H1 (cell line): ENCODE data around the gene SCNN1B. TPM values are rescaled to one million over a fixed set of nuclear protein-coding genes. Genes with fewer than 3 reads are reported as not detected.

ENCODE experiments used
- CTCF ChIA-PET: fragments of 300-600 bp; sonication (Branson Sonifier 250); formaldehyde crosslinking; loops from one replicate; lab custom pipeline; 2021; ENCODE audit not compliant: partially characterized antibody; lab: Charles Lee
- POLR2A ChIA-PET: fragments of 300-600 bp; sonication (Branson Sonifier 250); formaldehyde crosslinking; loops from one replicate; lab custom pipeline; 2021; ENCODE audit warnings: inconsistent platforms; ENCODE audit not compliant: partially characterized antibody; lab: Charles Lee
- DNase-seq, 2 experiments: peaks; one replicate each; pipeline versions ENCODE4 v3.0.0 to v3.0.0-alpha.2; 2010 to 2022; ENCODE audit warnings: low spot score in 2 of 2, low read depth in 1 of 2, mixed read lengths in 1 of 2
- FAIRE-seq: peaks from 2 replicates; lab custom pipeline; 2011; peaks lifted over from hg19 to GRCh38; lab: Jason Lieb, UNC
- H2AFZ ChIP-seq: 2 replicates; pipeline ENCODE4 v1.8.1; 2012; ENCODE audit warnings: low read length, inconsistent platforms
- H2AK5ac ChIP-seq: 2 replicates; pipeline ENCODE4 v1.6.1; 2013; ENCODE audit warnings: low read depth, low read length
- H2BK120ac ChIP-seq: replicated peaks from 2 replicates; pipeline ENCODE3; 2013; ENCODE audit warnings: low read depth, low read length, inconsistent platforms
- H2BK12ac ChIP-seq: 2 replicates; pipeline ENCODE4 v1.6.1; 2013; ENCODE audit warnings: low read depth, low read length
- H2BK15ac ChIP-seq: 2 replicates; pipeline ENCODE4 v1.6.1; 2013; ENCODE audit warnings: low read length
- H2BK20ac ChIP-seq: 2 replicates; pipeline ENCODE4 v1.6.1; 2013; ENCODE audit warnings: low read length
- H2BK5ac ChIP-seq: 2 replicates; pipeline ENCODE4 v1.6.1; 2013; ENCODE audit warnings: low read depth, low read length
- H3K14ac ChIP-seq: 2 replicates; pipeline ENCODE4 v1.6.1; 2013; ENCODE audit warnings: inconsistent platforms; ENCODE audit not compliant: insufficient read length
- H3K18ac ChIP-seq: 2 replicates; pipeline ENCODE4 v1.6.1; 2013; ENCODE audit warnings: low read length; ENCODE audit errors: extremely low read depth
- H3K23ac ChIP-seq: 2 replicates; pipeline ENCODE4 v1.6.1; 2013; ENCODE audit warnings: inconsistent platforms; ENCODE audit not compliant: insufficient read length
- H3K23me2 ChIP-seq: 2 replicates; pipeline ENCODE4 v1.6.1; 2013; ENCODE audit warnings: low read depth, low read length
- H3K27ac ChIP-seq: 2 replicates; pipeline ENCODE4 v1.6.1; 2011; ENCODE audit warnings: low read depth, low read length, inconsistent platforms
- H3K27me3 ChIP-seq, 4 experiments: replicated peaks in 1 of 4; 1 replicate in 1 of 4; 2 replicates in 3 of 4; pipeline versions ENCODE4 v1.6.1 to v1.8.1; 2011 to 2013; ENCODE audit warnings: low read length in 3 of 4, mild to moderate bottlenecking in 3 of 4, inconsistent platforms in 2 of 4, mixed read lengths in 2 of 4, moderate library complexity in 1 of 4; ENCODE audit not compliant: control insufficient read depth in 3 of 4, insufficient read depth in 3 of 4; ENCODE audit errors: extremely low read depth in 1 of 4
- H3K36me3 ChIP-seq, 4 experiments: 2 replicates each; pipeline versions ENCODE4 v1.6.1 to v1.8.1; 2011 to 2013; ENCODE audit warnings: mild to moderate bottlenecking in 4 of 4, low read length in 3 of 4, moderate library complexity in 2 of 4, control low read depth in 1 of 4, inconsistent platforms in 1 of 4; ENCODE audit not compliant: insufficient read depth in 4 of 4, control insufficient read depth in 2 of 4
- H3K4ac ChIP-seq: replicated peaks from 2 replicates; pipeline ENCODE3; 2013; ENCODE audit warnings: low read length, low read depth, mixed read lengths, inconsistent platforms; ENCODE audit not compliant: insufficient read length
- H3K4me1 ChIP-seq, 4 experiments: replicated peaks in 1 of 4; 1 replicate in 1 of 4; 2 replicates in 3 of 4; pipeline versions ENCODE4 v1.6.1 to v1.8.1; 2011 to 2013; ENCODE audit warnings: low read length in 3 of 4, inconsistent platforms in 2 of 4, mixed read lengths in 1 of 4; ENCODE audit not compliant: insufficient read depth in 4 of 4, control insufficient read depth in 3 of 4
- H3K4me2 ChIP-seq, 2 experiments: 2 replicates each; pipeline versions ENCODE4 v1.6.1 to v1.8.1; 2011 to 2013; ENCODE audit warnings: low read depth in 2 of 2, low read length in 2 of 2, control low read depth in 1 of 2, inconsistent platforms in 1 of 2, mild to moderate bottlenecking in 1 of 2; ENCODE audit not compliant: insufficient read depth in 1 of 2
- H3K4me3 ChIP-seq, 4 experiments: fragments of 200-600, 300-600 bp in 1 of 4; sonication (generic), shearing (Covaris generic), sonication (Bioruptor Twin) in 1 of 4; 2 replicates each; pipeline versions ENCODE4 v1.5.1 to v1.8.1; 2011 to 2016; ENCODE audit warnings: low read length in 4 of 4, low read depth in 3 of 4, control low read depth in 2 of 4, inconsistent platforms in 2 of 4, mild to moderate bottlenecking in 2 of 4, mixed read lengths in 1 of 4, moderate library complexity in 1 of 4; ENCODE audit not compliant: insufficient read depth in 2 of 4; ENCODE audit errors: extremely low read depth in 1 of 4
- H3K56ac ChIP-seq: replicated peaks from 2 replicates; pipeline ENCODE3; 2013; ENCODE audit warnings: low read depth, mild to moderate bottlenecking, mixed read lengths, low read length, inconsistent platforms; ENCODE audit not compliant: insufficient read length
- H3K79me1 ChIP-seq: 2 replicates; pipeline ENCODE4 v1.6.1; 2013; ENCODE audit warnings: low read depth, low read length, control low read depth
- H3K79me2 ChIP-seq, 2 experiments: 2 replicates each; pipeline versions ENCODE4 v1.6.1 to v1.8.1; 2012 to 2013; ENCODE audit warnings: low read length in 2 of 2, mild to moderate bottlenecking in 2 of 2, inconsistent platforms in 1 of 2; ENCODE audit not compliant: insufficient read depth in 2 of 2, control insufficient read depth in 1 of 2
- H3K9ac ChIP-seq, 4 experiments: replicated peaks in 1 of 4; 1 replicate in 1 of 4; 2 replicates in 3 of 4; pipeline versions ENCODE4 v1.6.1 to v1.8.1; 2011 to 2013; ENCODE audit warnings: low read depth in 3 of 4, low read length in 3 of 4, control low read depth in 2 of 4, mild to moderate bottlenecking in 2 of 4, moderate library complexity in 2 of 4, inconsistent platforms in 1 of 4; ENCODE audit errors: extremely low read depth in 1 of 4
- H3K9me3 ChIP-seq, 2 experiments: 2 replicates each; pipeline versions ENCODE4 v1.6.1 to v1.8.1; 2012 to 2013; ENCODE audit warnings: mild to moderate bottlenecking in 2 of 2, moderate library complexity in 2 of 2, control low read depth in 1 of 2, inconsistent platforms in 1 of 2, low read depth in 1 of 2, low read length in 1 of 2, mixed read lengths in 1 of 2; ENCODE audit not compliant: insufficient read depth in 2 of 2
- H4K20me1 ChIP-seq, 2 experiments: replicated peaks in 1 of 2; 2 replicates each; pipeline versions ENCODE3 to v1.8.1; 2011 to 2013; ENCODE audit warnings: inconsistent platforms in 2 of 2, low read length in 2 of 2, mild to moderate bottlenecking in 1 of 2; ENCODE audit not compliant: insufficient read depth in 2 of 2, control insufficient read depth in 1 of 2
- H4K5ac ChIP-seq: 2 replicates; pipeline ENCODE4 v1.6.1; 2013; ENCODE audit warnings: low read length, low read depth, mixed read lengths, inconsistent platforms; ENCODE audit not compliant: insufficient read length
- H4K8ac ChIP-seq: 2 replicates; pipeline ENCODE4 v1.8.0; 2013; ENCODE audit warnings: mild to moderate bottlenecking, moderate library complexity, low read length, inconsistent platforms; ENCODE audit not compliant: insufficient read depth; ENCODE audit errors: extremely low read depth
- H4K91ac ChIP-seq: replicated peaks from 2 replicates; pipeline ENCODE3; 2013; ENCODE audit warnings: low read length, mixed read lengths, inconsistent platforms; ENCODE audit not compliant: insufficient read length
- ASH2L ChIP-seq: fragments of 200-600, 300-600 bp; sonication (generic); IDR thresholded peaks from one replicate; pipeline ENCODE4 v1.7.1; 2017; ENCODE audit warnings: low read length
- CEBPB ChIP-seq: IDR thresholded peaks from 2 replicates; pipeline ENCODE4 v1.6.1; 2012; ENCODE audit warnings: low read depth, low read length
- CHD2 ChIP-seq: IDR thresholded peaks from 2 replicates; pipeline ENCODE4 v1.6.1; 2012; ENCODE audit warnings: low read length, improper control_type of control experiment
- CTBP2 ChIP-seq: IDR thresholded peaks from 2 replicates; pipeline ENCODE4 v1.7.0; 2011; ENCODE audit warnings: borderline replicate concordance, mild to moderate bottlenecking, moderate library complexity, mixed read lengths, low read length; ENCODE audit not compliant: insufficient read depth, insufficient read length
- EZH2 ChIP-seq: fragments of 200-600 bp; sonication (generic); IDR thresholded peaks from 2 replicates; pipeline ENCODE4 v1.7.1; 2012; ENCODE audit warnings: low read depth, mild to moderate bottlenecking, moderate library complexity, low read length, inconsistent platforms; ENCODE audit not compliant: severe bottlenecking
- FOSL1 ChIP-seq: IDR thresholded peaks from 2 replicates; pipeline ENCODE4 v1.6.1; 2011; ENCODE audit warnings: mild to moderate bottlenecking, low read depth, low read length, moderate library complexity; ENCODE audit not compliant: insufficient read depth
- JUN ChIP-seq: IDR thresholded peaks from 2 replicates; pipeline ENCODE4 v1.6.1; 2011; ENCODE audit warnings: low read depth, mild to moderate bottlenecking, improper control_type of control experiment, low read length
- KDM1A ChIP-seq: fragments of 200-600, 300-600 bp; sonication (generic); IDR thresholded peaks from 2 replicates; pipeline ENCODE4 v1.7.1; 2016; ENCODE audit warnings: mild to moderate bottlenecking, low read length, borderline replicate concordance
- KDM5A ChIP-seq: fragments of 200-600 bp; IDR thresholded peaks from 2 replicates; pipeline ENCODE4 v1.7.1; 2012; ENCODE audit warnings: mild to moderate bottlenecking, low read length, inconsistent platforms, mixed read lengths
- NRF1 ChIP-seq: IDR thresholded peaks from 2 replicates; pipeline ENCODE4 v1.6.1; 2011; ENCODE audit warnings: mild to moderate bottlenecking, low read depth, low read length, improper control_type of control experiment
- SIN3A ChIP-seq, 2 experiments: IDR thresholded peaks in 1 of 2; conservative IDR thresholded peaks in 1 of 2; 2 replicates each; pipeline ENCODE4 v1.6.1; 2011 to 2012; ENCODE audit warnings: low read length in 2 of 2, improper control_type of control experiment in 1 of 2, low read depth in 1 of 2, mild to moderate bottlenecking in 1 of 2
- SIX5 ChIP-seq: IDR thresholded peaks from 2 replicates; pipeline ENCODE4 v1.6.1; 2011; ENCODE audit warnings: mild to moderate bottlenecking, low read depth, low read length
- TAF7 ChIP-seq: optimal IDR thresholded peaks from 2 replicates; pipeline ENCODE3; 2011; ENCODE audit warnings: low read depth, mild to moderate bottlenecking, inconsistent platforms, low read length, moderate library complexity, borderline replicate concordance
- whole genome bisulfite sequencing, 2 experiments: shearing (Covaris generic) in 1 of 2; methylation state at CpG; one replicate each; pipeline versions ENCODE4 v1.1.6 to v1.1.7; 2013 to 2015; ENCODE audit warnings: low lambda C conversion rate in 2 of 2, mixed read lengths in 2 of 2, inconsistent platforms in 1 of 2, low coverage in 1 of 2, missing lambda C conversion rate in 1 of 2; ENCODE audit not compliant: insufficient replicate concordance in 2 of 2, insufficient coverage in 1 of 2, insufficient read length in 1 of 2; ENCODE audit errors: extremely low coverage in 1 of 2, missing lambda C conversion rate in 1 of 2; 5-methylcytosine and 5-hydroxymethylcytosine counted together
- polyA plus RNA-seq, 7 experiments: library from polyadenylated mRNA; depleted of rRNA in 3 of 7; stranded (reverse) in 5 of 7; unstranded in 2 of 7; fragments of >200 nt in 5 of 7; fragments of 200-250 nt in 2 of 7; gene quantifications; 1 replicate in 5 of 7; 2 replicates in 1 of 7; 4 replicates in 1 of 7; pipeline versions ENCODE4 v1.2.1 to v1.2.3, GENCODE V29; 2011 to 2013; ENCODE audit warnings: missing spikeins in 2 of 7, mixed read lengths in 2 of 7
- total RNA-seq: library from RNA; stranded (reverse); fragmentation: NEBNext Ultra II Directional; extraction: Animal tissue kit (Norgen Biotek cat#: 25700); gene quantifications from 2 replicates; pipeline ENCODE4 v1.2.1, GENCODE V29; 2021

The SCNN1B gene
- total and polyA plus RNA-seq, 2 of the 8 experiments (the other 6 are each of a cell fraction or from before 2014, with no cell fraction given): 0.20 to 0.95 TPM

DNA sequence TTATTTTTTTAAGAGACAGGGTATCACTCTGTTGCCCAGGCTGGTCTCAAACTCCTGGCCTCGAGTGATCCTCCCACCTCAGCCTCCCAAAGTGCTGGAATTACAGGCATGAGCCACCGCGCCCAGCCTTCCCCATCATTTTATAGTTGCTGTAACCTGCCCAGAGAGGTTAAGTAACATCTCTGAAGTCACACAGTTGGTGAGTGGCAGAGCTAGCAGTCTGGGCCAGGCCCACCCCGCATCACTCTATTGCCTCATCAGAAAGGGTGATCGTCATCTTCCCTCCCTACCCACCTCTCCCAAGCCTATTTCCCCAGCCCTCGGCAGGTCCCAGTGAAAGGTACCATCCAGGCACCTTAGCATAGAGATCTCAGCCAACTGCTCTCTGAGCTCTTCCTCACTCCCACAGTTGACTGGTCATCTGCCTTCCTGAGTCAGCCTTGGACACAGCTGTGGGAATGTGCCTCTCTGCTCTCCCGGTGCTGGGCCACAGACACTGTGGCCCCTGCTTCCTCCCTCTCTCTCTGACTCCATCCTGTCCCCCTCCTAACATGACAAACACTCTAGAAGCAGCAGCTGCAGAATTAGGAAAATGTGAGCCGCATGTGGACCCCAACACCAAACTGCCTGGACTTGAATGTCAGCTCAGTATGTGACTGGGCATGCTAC, 57.1 kb downstream of the SCNN1B start:
- DNase-seq: no peak
- TF ChIP-seq CHD2 (no peak), CTBP2 (no peak), KDM1A (no peak), FOSL1 (no peak), EZH2 (no peak), NRF1 (no peak), TAF7 (no peak), SIX5 (no peak), CEBPB (no peak), JUN (no peak), ASH2L (no peak), KDM5A (no peak), SIN3A (conservative IDR thresholded peaks at IDR 0.05 in 1 of 2, IDR thresholded peaks at IDR 0.05 in 1 of 2; ENCODE audit: low read depth in 1 of 2, low read length in 2 of 2) (no peak)

More for the DNA sequence above, 57.1 kb downstream of the SCNN1B start:
- Histone ChIP-seq H3K4ac (no peak overlapping the region), H4K20me1 (no peaks in the 10 kb centered on the region), H3K27me3 (no peaks in the 10 kb centered on the region), H2BK20ac (no peak overlapping the region), H4K8ac (no peak overlapping the region), H3K23ac (no peak overlapping the region), H3K18ac (no peak overlapping the region), H3K79me1 (no peaks in the 10 kb centered on the region), H3K36me3 (no peaks in the 10 kb centered on the region), H3K14ac (no peak overlapping the region), H3K9me3 (no peaks in the 10 kb centered on the region), H3K79me2 (no peaks in the 10 kb centered on the region), H2BK5ac (no peak overlapping the region), H3K56ac (no peak overlapping the region), H2BK120ac (no peak overlapping the region), H4K5ac (no peak overlapping the region), H2BK12ac (no peak overlapping the region), H3K9ac (no peak overlapping the region), H3K4me1 (no peaks in the 10 kb centered on the region; a peak in 1 of 7 replicates), H3K4me3 (no peak overlapping the region), H2BK15ac (no peak overlapping the region), H2AFZ (no peak overlapping the region), H4K91ac (no peak overlapping the region), H2AK5ac (no peak overlapping the region), H3K27ac (no peak overlapping the region), H3K23me2 (no peaks in the 10 kb centered on the region), H3K4me2 (no peak overlapping the region)
- ChIA-PET POLR2A (no interaction called here), CTCF (interaction anchor here (0.7 to 2.0 kb wide), 7 partner anchors 12 to 152 kb away, joined by 3 to 11 read pairs (median 3); partner anchors contain the start of gene SCNN1B)
- WGBS, 2 experiments: 87% methylated on average over 7 of the region's 8 CpGs; no CpG with 5 or more reads in 1 of the 2 experiments
- no peak for FAIRE-seq
